ENCODE data around the gene ST6GALNAC5.
"Not testable (repeated sequence)": the region's sequence is repeated elsewhere in the genome, so short reads cannot be mapped to it uniquely, and the experiment has no call there.

The ST6GALNAC5 gene

GRCh38 chr1:76867342-76868130, at the start of gene ST6GALNAC5:
Gene ST6GALNAC5 (plus strand): TSS chr1:76867480.
- DNase-seq: peak; percentile 26

- no peak for DNase-seq
Measured at GRCh38 chr1:76820028-76820427, 47.3 kb upstream of the ST6GALNAC5 start.

GRCh38 chr1:76822961-76823360, 44.3 kb upstream of the ST6GALNAC5 start:
- not testable (repeated sequence) for DNase-seq

- no peak for DNase-seq
Measured at GRCh38 chr1:76824106-76824505, 43.2 kb upstream of the ST6GALNAC5 start.

GRCh38 chr1:76826072-76826845, 41.0 kb upstream of the ST6GALNAC5 start:
- DNase-seq: no peak

GRCh38 chr1:76827066-76827465, 40.2 kb upstream of the ST6GALNAC5 start:
- no peak for DNase-seq

GRCh38 chr1:76830373-76830772, 36.9 kb upstream of the ST6GALNAC5 start:
- no peak for DNase-seq

- DNase-seq: no peak
Measured at GRCh38 chr1:76832521-76832920, 34.8 kb upstream of the ST6GALNAC5 start.

- no peak for DNase-seq
Measured at GRCh38 chr1:76833151-76833550, 34.1 kb upstream of the ST6GALNAC5 start.

- DNase-seq: no peak
Measured at GRCh38 chr1:76833856-76834255, 33.4 kb upstream of the ST6GALNAC5 start.

- no peak for DNase-seq
Measured at GRCh38 chr1:76835203-76835602, 32.1 kb upstream of the ST6GALNAC5 start.

- DNase-seq: no peak
Measured at GRCh38 chr1:76840278-76840677, 27.0 kb upstream of the ST6GALNAC5 start.

GRCh38 chr1:76841460-76841859, 25.8 kb upstream of the ST6GALNAC5 start:
- DNase-seq: no peak

- DNase-seq: no peak
Measured at GRCh38 chr1:76843821-76844464, 23.3 kb upstream of the ST6GALNAC5 start.

GRCh38 chr1:76854255-76854654, 13.0 kb upstream of the ST6GALNAC5 start:
- DNase-seq: no peak

- DNase-seq: no peak
Measured at GRCh38 chr1:76856104-76856503, 11.2 kb upstream of the ST6GALNAC5 start.

- no peak for DNase-seq
Measured at GRCh38 chr1:76857138-76857537, 10.1 kb upstream of the ST6GALNAC5 start.

- no peak for DNase-seq
Measured at GRCh38 chr1:76857973-76858372, 9.3 kb upstream of the ST6GALNAC5 start.

GRCh38 chr1:76861149-76861548, 6.1 kb upstream of the ST6GALNAC5 start:
- no peak for DNase-seq

GRCh38 chr1:76862447-76862846, 4.8 kb upstream of the ST6GALNAC5 start:
- no peak for DNase-seq

GRCh38 chr1:76864383-76864782, 2.9 kb upstream of the ST6GALNAC5 start:
- DNase-seq: no peak

- no peak for DNase-seq
Measured at GRCh38 chr1:76865696-76866286, 1.5 kb upstream of the ST6GALNAC5 start.

GRCh38 chr1:76866566-76866965, 714 bp upstream of the ST6GALNAC5 start:
- no peak for DNase-seq
